ENCODE data around the gene C5orf15.
"Not testable (repeated sequence)": the region's sequence is repeated elsewhere in the genome, so short reads cannot be mapped to it uniquely, and the experiment has no call there.

The C5orf15 gene

DNA sequence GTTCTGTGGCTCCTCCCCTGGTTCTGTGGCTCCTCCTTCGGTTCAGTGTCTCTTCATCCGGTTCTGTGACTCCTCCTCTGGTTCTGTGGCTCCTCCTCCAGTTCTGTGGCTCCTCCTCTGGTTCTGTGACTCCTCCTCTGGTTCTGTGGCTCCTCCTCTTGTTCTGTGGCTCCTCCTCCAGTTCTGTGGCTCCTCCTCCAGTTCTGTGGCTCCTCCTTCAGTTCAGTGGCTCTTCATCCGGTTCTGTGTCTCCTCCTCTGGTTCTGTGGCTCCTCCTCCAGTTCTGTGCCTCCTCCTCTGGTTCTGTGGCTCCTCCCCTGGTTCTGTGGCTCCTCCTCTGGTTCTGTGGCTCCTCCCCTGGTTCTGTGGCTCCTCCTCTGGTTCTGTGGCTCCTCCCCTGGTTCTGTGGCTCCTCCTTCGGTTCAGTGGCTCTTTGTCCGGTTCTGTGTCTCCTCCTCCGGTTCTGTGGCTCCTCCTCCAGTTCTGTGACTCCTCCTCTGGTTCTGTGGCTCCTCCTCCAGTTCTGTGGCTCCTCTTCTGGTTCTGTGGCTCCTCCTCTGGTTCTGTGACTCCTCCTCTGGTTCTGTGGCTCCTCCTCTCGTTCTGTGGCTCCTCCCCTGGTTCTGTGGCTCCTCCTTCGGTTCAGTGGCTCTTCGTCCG, 32.3 kb downstream of the C5orf15 start:
- DNase-seq, result not testable (repeated sequence)

GRCh38 chr5:133935667-133935940, 32.8 kb downstream of the C5orf15 start:
- no peak for DNase-seq

DNA sequence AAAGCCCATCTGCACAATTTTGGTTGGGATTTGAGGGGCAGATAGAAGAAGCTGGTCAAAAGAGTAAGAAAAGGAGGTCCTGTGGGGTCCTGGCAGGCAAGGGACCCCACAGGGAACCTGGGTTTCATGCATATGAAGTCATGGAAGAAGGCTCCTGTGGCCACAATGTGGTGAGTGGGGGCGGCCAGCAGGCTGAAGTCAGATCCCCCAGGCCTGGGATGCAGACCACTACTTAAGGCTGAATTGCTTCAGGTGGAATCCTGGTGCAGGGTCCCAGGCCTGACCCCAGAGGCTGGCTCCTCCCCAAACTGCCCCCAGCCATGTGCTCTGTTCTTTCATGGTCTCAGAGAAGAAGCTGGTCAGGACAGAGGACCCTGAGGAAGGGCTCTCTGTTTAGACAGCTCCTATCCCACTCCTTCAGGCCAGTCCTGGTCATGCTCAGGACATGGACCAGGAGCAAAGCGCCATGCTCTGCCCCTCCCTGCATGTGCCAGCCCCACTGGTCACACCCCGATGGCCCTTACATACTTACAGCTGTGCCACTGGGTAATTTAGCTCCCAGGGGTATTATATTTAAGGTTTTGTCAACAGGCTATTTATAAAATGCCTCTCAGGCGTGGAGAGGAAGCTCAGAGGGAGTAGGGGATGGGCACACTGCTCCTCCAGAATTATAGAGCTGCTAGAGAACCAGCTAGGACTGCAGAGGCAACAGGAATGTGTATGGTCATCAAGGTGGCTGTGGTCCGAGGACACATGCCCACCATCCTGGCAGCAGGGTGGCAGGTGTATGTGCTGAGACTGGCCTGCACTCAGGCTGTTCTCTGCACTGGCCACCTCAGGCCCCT, 33.4 kb downstream of the C5orf15 start:
- DNase-seq, result no peak

DNA sequence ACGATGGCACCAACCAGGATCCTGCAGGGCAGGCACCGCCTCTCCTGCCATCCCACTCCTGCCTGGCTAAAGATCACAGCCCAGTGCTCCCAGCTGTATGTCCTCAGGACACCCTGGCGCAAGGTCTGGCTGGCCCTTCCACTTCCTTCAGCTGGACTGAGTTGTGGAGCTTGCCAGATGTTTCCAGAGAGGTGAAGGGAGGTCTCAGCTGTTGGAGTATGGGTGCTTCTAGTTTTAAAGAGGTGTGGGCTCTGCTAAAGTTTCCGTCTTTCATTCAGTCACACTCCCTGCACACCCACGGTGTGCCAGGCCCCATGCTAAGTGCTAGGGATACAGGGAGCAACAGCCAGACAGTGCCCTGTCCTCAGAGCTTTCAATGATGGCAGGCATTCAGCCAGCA, 34.1 kb downstream of the C5orf15 start:
- DNase-seq, result no peak

- no peak for DNase-seq
These were observed 34.6 kb downstream of the C5orf15 start for GRCh38 chr5:133933670-133934295.

- DNase-seq, result no peak
These were observed 35.3 kb downstream of the C5orf15 start for GRCh38 chr5:133933169-133933509.

- no peak for DNase-seq
These were observed 35.8 kb downstream of the C5orf15 start for GRCh38 chr5:133932441-133933168.

GRCh38 chr5:133931546-133931945, 36.9 kb downstream of the C5orf15 start:
- no peak for DNase-seq

DNA sequence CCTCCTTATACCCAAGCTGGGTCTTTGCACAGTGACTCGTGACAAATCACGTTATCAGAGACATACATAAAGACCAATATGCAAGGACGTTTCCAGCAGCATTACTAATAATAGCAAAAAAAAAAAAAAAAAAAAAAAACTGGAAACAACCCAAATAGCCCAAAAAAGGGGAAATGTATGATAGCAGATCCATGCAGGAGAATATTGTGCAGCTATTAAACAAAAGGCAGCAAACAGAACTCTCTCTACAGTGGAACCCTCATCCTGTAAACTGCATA, 37.7 kb downstream of the C5orf15 start:
- DNase-seq, result no peak

GRCh38 chr5:133930061-133930812, 38.2 kb downstream of the C5orf15 start:
- no peak for DNase-seq

- no peak for DNase-seq
These were observed 39.6 kb downstream of the C5orf15 start for GRCh38 chr5:133928587-133929393.

DNA sequence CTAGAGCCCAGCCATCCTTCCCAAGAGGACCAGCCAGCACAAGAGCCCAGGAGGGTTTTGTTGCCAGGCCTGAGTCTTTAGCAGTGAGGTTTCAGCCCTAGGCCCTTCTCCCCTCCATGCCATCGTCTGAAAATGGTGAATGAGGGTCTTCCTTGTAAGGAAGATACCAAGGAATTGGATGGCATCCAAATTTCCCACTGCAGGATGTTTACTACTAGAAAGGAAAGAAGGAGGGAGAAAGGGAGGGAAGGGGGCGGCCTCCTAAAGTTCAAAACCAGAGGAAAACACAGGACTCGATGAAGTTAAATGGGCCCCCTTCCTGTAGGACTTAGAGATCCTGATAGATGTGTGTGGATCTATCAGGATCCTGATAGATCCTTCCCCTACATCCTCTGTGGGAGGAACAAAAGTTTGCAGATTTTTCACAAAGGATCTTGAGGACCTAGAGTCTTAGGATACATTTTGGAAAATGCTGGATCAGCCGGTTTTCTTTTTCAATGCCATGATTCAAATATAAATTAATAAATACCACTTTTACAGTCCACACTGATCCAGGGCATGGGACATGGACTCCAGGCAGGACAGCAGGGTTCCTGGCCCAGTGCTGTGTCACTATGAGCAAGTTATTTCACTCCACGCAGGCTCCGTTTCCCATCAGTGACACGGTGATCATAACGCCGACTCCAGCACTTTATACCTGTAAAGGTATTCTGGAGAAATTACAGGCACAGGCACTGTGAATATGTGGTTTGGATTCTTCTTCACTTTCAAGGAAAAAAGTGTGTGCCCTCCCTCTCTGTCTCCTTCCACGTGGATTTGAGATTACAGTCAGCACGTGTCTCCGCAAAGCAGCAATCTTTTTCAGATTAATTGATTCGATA, 40.9 kb downstream of the C5orf15 start:
- DNase-seq, result no peak

DNA sequence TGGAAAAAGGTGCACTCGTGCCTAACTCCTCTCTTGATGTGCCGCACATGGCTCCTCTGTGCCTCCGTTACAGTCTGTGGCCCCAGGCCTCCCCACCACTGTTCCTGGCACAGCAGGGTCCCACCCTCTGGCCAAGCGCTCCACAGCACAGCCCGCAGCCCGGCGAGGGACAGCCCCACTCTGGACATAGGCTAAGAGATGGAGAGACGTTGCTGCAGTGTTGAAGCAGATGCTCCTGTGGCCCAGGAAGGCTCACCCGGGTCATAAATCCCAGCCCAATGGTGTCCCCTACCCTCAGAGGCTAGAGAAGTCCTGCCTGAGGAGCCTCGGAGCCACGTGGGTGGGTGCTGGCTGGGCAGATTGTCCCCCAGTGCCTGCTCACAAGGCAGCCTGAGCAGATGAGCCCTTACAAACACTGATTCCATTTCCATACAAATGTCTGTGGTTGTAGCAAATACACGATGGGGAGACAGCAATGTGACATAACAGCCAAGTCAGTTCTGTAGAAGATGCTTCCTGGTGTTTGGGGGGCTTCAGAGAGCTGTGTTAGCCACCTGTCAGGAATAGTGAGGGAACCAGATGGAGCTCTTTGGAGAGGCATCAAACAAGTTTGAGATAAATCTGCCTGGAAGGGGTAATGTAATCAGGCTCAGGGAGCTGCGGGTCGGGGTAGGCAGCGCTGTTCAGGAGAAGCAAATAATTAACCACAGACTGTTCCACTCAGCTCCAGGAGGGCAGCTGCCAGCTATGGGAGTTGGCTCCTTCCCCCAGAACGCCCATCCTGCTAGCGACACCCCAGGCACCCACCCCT, 41.7 kb downstream of the C5orf15 start:
- no peak for DNase-seq

GRCh38 chr5:133925866-133926488, 42.4 kb downstream of the C5orf15 start:
- DNase-seq, result no peak

DNA sequence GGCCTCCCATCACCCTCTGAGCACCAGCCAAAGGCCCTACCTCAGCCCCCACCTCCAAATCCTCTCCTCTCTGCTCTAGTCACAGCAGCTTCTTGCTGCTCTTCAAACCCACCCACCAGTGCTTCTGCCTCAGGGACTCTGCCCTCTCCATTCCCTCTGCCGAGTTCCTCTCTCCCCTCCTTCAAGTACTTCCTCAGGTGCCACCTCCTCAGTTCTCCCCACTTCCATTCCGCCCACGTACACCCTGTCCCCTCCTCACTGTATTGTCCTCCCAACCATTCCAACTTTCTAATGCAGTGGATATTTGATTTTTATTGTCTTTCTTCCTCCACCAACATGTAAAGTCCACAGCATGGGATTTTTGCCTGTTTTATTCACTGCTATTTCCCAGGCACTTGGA, 43.2 kb downstream of the C5orf15 start:
- DNase-seq, result no peak

DNA sequence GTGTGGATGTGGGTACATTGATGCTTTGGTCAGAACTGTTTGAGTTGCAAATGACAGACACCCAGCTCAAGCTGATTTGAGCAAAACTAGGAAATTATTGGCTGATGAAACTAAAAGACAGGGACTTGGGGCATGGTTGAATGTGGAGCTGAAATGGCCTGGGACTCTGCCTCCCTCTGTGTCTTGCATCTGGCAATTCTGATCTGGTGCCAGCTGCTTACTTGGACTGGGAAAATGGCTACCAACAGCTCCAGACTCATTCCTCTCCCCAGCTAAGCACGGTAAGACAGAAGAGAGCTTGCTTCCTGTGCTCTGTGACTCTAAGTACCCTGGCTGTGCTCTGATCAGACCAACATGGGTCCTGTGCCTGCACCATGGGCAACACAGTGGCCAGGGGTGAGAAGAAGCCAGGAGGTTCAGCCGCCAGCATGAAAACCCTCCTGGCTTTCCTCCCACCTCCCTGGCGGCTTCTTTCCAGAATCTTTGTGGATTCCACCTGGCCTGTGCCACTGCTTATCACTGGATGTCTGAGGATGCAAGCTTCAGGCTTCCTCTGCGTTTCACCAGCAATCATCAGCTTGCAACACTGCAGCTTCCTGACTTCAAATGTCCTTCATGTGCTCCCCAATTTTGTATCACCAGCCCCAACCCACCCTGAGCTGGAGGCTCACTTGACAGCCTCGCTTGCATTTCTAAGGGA, 44.1 kb downstream of the C5orf15 start:
- no peak for DNase-seq

DNA sequence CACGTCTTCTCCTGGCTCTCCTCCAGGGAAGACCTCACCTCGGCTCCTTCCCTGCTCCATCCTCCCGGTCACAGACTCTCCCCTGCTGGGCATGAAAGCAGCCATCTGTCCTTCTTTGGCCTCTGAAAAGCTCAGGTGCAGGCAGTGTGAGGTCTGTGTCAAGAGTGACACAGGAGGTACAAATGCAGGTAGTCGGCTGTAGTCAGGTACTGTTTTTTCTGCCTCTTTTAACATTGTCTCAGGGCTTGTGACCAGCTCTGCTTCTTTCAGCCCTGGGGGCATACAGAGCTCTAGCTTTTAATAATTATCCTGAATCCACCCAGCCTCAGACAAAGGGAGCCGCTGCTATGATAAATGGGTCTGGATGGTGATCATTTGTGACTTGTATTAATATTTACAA, 46.4 kb downstream of the C5orf15 start:
- no peak for DNase-seq

DNA sequence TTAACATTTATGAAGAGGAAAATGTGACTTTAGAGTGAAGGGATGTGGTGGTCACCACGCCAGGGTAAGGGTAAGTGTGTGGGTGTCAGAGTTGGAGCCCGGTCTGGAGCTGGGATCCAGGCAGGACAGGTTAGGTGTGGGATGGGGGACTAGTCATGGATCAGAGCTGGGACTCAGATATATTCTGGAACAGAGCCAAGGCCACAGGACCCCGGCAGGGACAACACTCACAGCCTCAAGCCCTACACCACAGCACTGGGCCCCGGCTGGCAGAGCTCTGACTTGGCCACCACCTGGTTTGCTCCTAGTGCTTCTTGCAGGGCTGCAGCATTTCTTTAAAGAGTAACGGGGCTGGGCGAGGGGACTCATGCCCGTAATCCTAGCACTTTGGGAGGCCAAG, 47.4 kb downstream of the C5orf15 start:
- no peak for DNase-seq
